Adrenal gland (tissue), 12 donors: ENCODE results near the gene TPTE2. TPM values are rescaled to one million over a fixed set of nuclear protein-coding genes. Genes with fewer than 3 reads are reported as not detected.
"Not testable (repeated sequence)": the region's sequence is repeated elsewhere in the genome, so short reads cannot be mapped to it uniquely, and the experiment has no call there.

Source experiments
- DNase-seq, 7 donors: peaks; one replicate each; pipeline ENCODE4 v3.0.0-alpha.2; 2019 to 2020
- H3K27ac ChIP-seq, 5 donors: fragments of 200-600 bp; sonication (generic) in 4 of 5; 1 replicate in 3 of 5; 2 replicates in 2 of 5; pipeline versions ENCODE4 v1.5.1 to v1.8.0; 2016 to 2020; ENCODE audit warnings: mild to moderate bottlenecking in 1 of 5
- H3K27me3 ChIP-seq: fragments of 200-600 bp; 2 replicates; pipeline ENCODE4 v1.8.0; 2021
- H3K36me3 ChIP-seq, 2 donors: fragments of 200-600 bp; replicated peaks in 1 of 2; 1 replicate in 1 of 2; 2 replicates in 1 of 2; pipeline versions ENCODE4 v1.5.1 to v1.8.0; 2018 to 2022
- H3K4me1 ChIP-seq, 2 donors: fragments of 200-600 bp; replicated peaks in 1 of 2; 1 replicate in 1 of 2; 2 replicates in 1 of 2; pipeline versions ENCODE4 v1.5.1 to v1.8.0; 2018 to 2021
- H3K4me3 ChIP-seq, 4 donors: fragments of 200-600 bp; sonication (generic) in 3 of 4; one replicate each; pipeline ENCODE4 v1.5.1; 2016 to 2018
- H3K9me3 ChIP-seq, 3 donors: fragments of 200-600 bp; sonication (generic) in 1 of 3; replicated peaks in 1 of 3; 1 replicate in 2 of 3; 2 replicates in 1 of 3; pipeline versions ENCODE4 v1.5.1 to v1.8.0; 2016 to 2021
- CTCF ChIP-seq, 6 experiments: fragments of 450-650 bp in 4 of 6; fragments of 200-600 bp in 2 of 6; sonication (generic) in 1 of 6; IDR thresholded peaks; 1 replicate in 5 of 6; 2 replicates in 1 of 6; pipeline versions ENCODE4 v1.5.1 to v1.8.0; 2016 to 2021; ENCODE audit warnings: antibody characterized with exemption in 6 of 6, mild to moderate bottlenecking in 2 of 6, moderate library complexity in 1 of 6
- POLR2A ChIP-seq, 2 donors: fragments of 450-650 bp; IDR thresholded peaks; one replicate each; pipeline ENCODE4 v1.6.1; 2017; ENCODE audit warnings: antibody characterized with exemption in 2 of 2, mild to moderate bottlenecking in 2 of 2, moderate library complexity in 1 of 2
- WGBS, 4 donors: extraction: QIAGEN DNeasy Blood & Tissue Kit in 2 of 4; methylation state at CpG; one replicate each; pipeline versions ENCODE4 v1.1.5 to v1.1.7; 2013 to 2017; 5-methylcytosine and 5-hydroxymethylcytosine counted together
- intact Hi-C, 2 donors: fragments of 100-400 bp; cut with DNase I; formaldehyde crosslinking; loops; one replicate each; pipeline versions ENCODE4 v1.14.1 to v1.15.0; 2022 to 2023
- polyA plus RNA-seq, 3 donors: library from polyadenylated mRNA; stranded (reverse); fragments of 200-250 nt in 2 of 3; fragments of 350-450 nt in 1 of 3; fragmentation: Illumina TruSeq in 1 of 3; extraction: RNeasy Lipid Tissue Mini Kit (QIAGEN cat#74804) in 1 of 3; gene quantifications; one replicate each; pipeline ENCODE4 v1.2.3, GENCODE V29; 2013 to 2014
- total RNA-seq, 9 donors: library from RNA; depleted of rRNA in 4 of 9; stranded (reverse); fragments of >200 nt in 4 of 9; fragments of 120-200 nt in 1 of 9; fragmentation: NEBNext Ultra II Directional in 1 of 9; extraction: Animal tissue kit (Norgen Biotek cat#: 25700) in 1 of 9; gene quantifications; one replicate each; pipeline versions ENCODE4 v1.1.0 to v1.2.4, GENCODE V29; 2013 to 2023
- donor health status: healthy with polysubstance abuse.
- donor health status: Bipolar disorder and iron deficiency.
- donor health status: DM: yes; HTN: yes; CAD: no.
- donor health status: DM: no; HTN: no; CAD: no.
- donor health status: DM: no; HTN: no; CAD: no.
- donor health status: DM: yes; HTN: yes; CAD: no.

The TPTE2 gene
- total and polyA plus RNA-seq, 12 donors: 0.09 to 0.42 (median 0.23) TPM; not detected in 6

GRCh38 chr13:19567820-19568534 lies 6.6 kb upstream of the TPTE2 start:
- no peaks in the 10 kb centered on the region for H3K9me3 ChIP-seq
- intact Hi-C loops: no loop called here
- no peak overlapping the region for H3K4me3 ChIP-seq
- TF ChIP-seq CTCF (IDR thresholded peaks at IDR 0.05): no peak
- TF ChIP-seq POLR2A (IDR thresholded peaks at IDR 0.05): no peak
- DNase-seq: no peak
- peaks cover 5% of the 10 kb centered on the region for H3K27me3 ChIP-seq
- H3K4me1 ChIP-seq: no peaks in the 10 kb centered on the region
- no peak overlapping the region for H3K27ac ChIP-seq
- 43 to 81% (median 73%) methylated on average over 1 of the region's 1 CpG for WGBS, 4 donors
- H3K36me3 ChIP-seq: no peaks in the 10 kb centered on the region

- H3K4me3 ChIP-seq: no peak overlapping the region
- 92 to 95% (median 94%) methylated on average over 6 to 28 of the region's 28 CpGs for WGBS, 4 donors
- H3K4me1 ChIP-seq: no peaks in the 10 kb centered on the region
- H3K27me3 ChIP-seq: peaks cover 5% of the 10 kb centered on the region
- TF ChIP-seq CTCF (IDR thresholded peaks at IDR 0.05) (no peak), POLR2A (IDR thresholded peaks at IDR 0.05) (no peak)
- H3K27ac ChIP-seq: no peak overlapping the region
- H3K9me3 ChIP-seq: no peaks in the 10 kb centered on the region
- no peak for DNase-seq
- H3K36me3 ChIP-seq: no peaks in the 10 kb centered on the region
- intact Hi-C loops: no loop called here
Observed at GRCh38 chr13:19561585-19561984, 253 bp upstream of the TPTE2 start.

- H3K36me3 ChIP-seq, DNase-seq, H3K9me3 ChIP-seq, H3K27ac ChIP-seq, H3K27me3 ChIP-seq, intact Hi-C loops, H3K4me3 ChIP-seq, H3K4me1 ChIP-seq: not testable (repeated sequence)
- 93 to 97% (median 95%) methylated on average over 10 to 21 of the region's 22 CpGs for WGBS, 4 donors
Observed at GRCh38 chr13:19560672-19561071, 660 bp downstream of the TPTE2 start.

GRCh38 chr13:19559739-19560138 lies 1.6 kb downstream of the TPTE2 start:
- no CpG with 5 or more reads among the region's 10 CpGs for WGBS, 4 donors
- H3K27ac ChIP-seq, H3K4me1 ChIP-seq, H3K9me3 ChIP-seq, H3K36me3 ChIP-seq, H3K27me3 ChIP-seq, DNase-seq, intact Hi-C loops, H3K4me3 ChIP-seq: not testable (repeated sequence)

GRCh38 chr13:19557287-19557686 lies 4.0 kb downstream of the TPTE2 start:
- DNase-seq, H3K36me3 ChIP-seq, H3K27ac ChIP-seq, H3K4me3 ChIP-seq, H3K9me3 ChIP-seq, H3K27me3 ChIP-seq, H3K4me1 ChIP-seq, intact Hi-C loops: not testable (repeated sequence)
- 70 to 88% (median 72%) methylated on average over 2 of the region's 4 CpGs for WGBS, 4 donors

GRCh38 chr13:19549245-19549644 lies 12.1 kb downstream of the TPTE2 start:
- H3K4me1 ChIP-seq, H3K36me3 ChIP-seq, H3K4me3 ChIP-seq, DNase-seq, H3K27ac ChIP-seq, intact Hi-C loops, H3K27me3 ChIP-seq, H3K9me3 ChIP-seq: not testable (repeated sequence)
- 57 to 79% (median 68%) methylated on average over 3 to 4 of the region's 4 CpGs for WGBS, 4 donors

GRCh38 chr13:19525634-19526033 lies 35.7 kb downstream of the TPTE2 start:
- H3K4me1 ChIP-seq, intact Hi-C loops, H3K27me3 ChIP-seq, H3K9me3 ChIP-seq, H3K36me3 ChIP-seq, H3K4me3 ChIP-seq, H3K27ac ChIP-seq, DNase-seq: not testable (repeated sequence)
